ENCODE data around the gene XAB2.

GRCh38 chr19:7570761-7571160, 58.6 kb downstream of the XAB2 start:
- TF ChIP-seq POLR2AphosphoS5 (IDR thresholded peaks at IDR 0.05) (no peak), POLR2A (IDR thresholded peaks at IDR 0.05) (no peak), CTCF (IDR thresholded peaks at IDR 0.05) (no peak)
